Smooth muscle cell of the coronary artery (primary cell): Measurements from ENCODE around the gene LHX4. TPM values are rescaled to one million over a fixed set of nuclear protein-coding genes. Genes with fewer than 3 reads are reported as not detected.

ENCODE experiments used
- total RNA-seq: library from RNA; depleted of rRNA; stranded (reverse); fragments of >200 nt; gene quantifications from 2 replicates; pipeline ENCODE4 v1.2.3, GENCODE V29; 2014; ENCODE audit warnings: low replicate concordance

LHX4 gene
- total RNA-seq = under 0.01 TPM in 1 of 2 replicates, not detected in the other

DNA sequence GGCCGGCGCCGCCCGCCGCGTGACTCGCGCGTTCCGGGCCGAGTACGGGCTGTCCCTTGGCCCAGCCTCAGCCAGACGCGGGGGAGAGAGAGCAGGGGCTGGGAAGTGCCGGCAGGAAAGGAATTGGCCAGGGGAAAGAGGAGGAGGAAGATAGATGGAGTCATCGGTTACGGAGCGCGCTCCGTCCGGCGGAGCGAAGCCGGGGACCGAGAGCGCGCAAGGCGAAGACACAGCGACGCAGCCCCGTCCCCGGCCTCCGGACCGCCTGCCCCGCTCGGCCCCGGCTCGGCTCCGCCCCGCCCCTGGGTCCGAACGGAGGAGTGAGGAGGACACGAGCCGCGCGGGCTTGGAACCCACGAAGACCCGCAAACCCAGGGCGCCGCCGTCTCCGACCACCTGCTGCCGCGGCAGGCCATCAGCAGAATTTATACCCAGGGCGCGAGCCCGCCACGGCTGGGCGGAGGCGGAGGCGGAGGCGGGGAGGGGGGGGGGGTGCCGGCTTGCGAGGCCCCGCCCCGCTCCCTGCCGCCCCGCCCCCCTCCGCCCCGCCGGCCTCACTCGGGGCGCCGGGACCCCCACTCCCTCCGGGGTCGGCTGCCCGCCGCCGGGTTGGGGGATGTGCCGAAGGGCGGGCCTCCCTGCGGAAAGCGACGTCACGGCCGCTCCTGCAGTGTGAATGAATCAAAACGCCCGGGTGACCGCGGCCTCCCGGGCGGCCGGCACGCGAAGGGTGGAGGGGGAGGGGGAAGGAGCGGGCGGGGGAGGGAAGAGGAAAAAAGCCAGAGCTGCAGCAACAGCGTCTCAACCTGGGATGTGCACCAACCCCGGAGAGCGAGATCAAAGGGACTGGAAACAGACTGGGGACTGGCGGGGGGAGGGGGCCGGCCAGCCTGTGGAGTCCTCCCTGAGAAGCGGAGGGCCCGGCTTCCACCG lies at the start of gene LHX4:
TSS of gene LHX4 (plus strand) at position 782 of the 933 bp plus-strand sequence. CDS start 266 bp downstream, outside the sequence.

Other genes with a start within 250 kb of the LHX4 start
- 129 and 296 TPM in 2 replicates for gene QSOX1, start 75.4 kb upstream of the LHX4 start, total RNA-seq